Measurements from ENCODE around the gene EMC9. TPM values are rescaled to one million over a fixed set of nuclear protein-coding genes. Genes with fewer than 3 reads are reported as not detected.
A peak's percentile ranks its signal among the peaks of the same experiment; 100 is the strongest.
"Not testable (repeated sequence)": the region's sequence is repeated elsewhere in the genome, so short reads cannot be mapped to it uniquely, and the experiment has no call there.

Gene EMC9
- polyA plus RNA-seq, 10 donors = 19.1 to 30.8 (median 26.9) TPM

- DNase-seq = no peak
These were observed 28.0 kb downstream of the EMC9 start for GRCh38 chr14:24113379-24113800.

GRCh38 chr14:24110523-24110922 is 30.9 kb downstream of the EMC9 start:
- DNase-seq = no peak

- no peak for DNase-seq
These were observed 31.3 kb downstream of the EMC9 start for GRCh38 chr14:24110060-24110459.

- no peak for DNase-seq
These were observed 33.0 kb downstream of the EMC9 start for GRCh38 chr14:24108336-24108874.

- no peak for DNase-seq
These were observed 34.6 kb downstream of the EMC9 start for GRCh38 chr14:24106672-24107271.

- not testable (repeated sequence) for DNase-seq
These were observed 35.7 kb downstream of the EMC9 start for GRCh38 chr14:24105609-24106239.

- no peak for DNase-seq
These were observed 37.9 kb downstream of the EMC9 start for GRCh38 chr14:24103451-24103850.

GRCh38 chr14:24102357-24103048 is 38.9 kb downstream of the EMC9 start:
- DNase-seq = no peak

- no peak for DNase-seq
These were observed 40.4 kb downstream of the EMC9 start for GRCh38 chr14:24100982-24101494.

- DNase-seq = no peak
These were observed 41.0 kb downstream of the EMC9 start for GRCh38 chr14:24100197-24100981.

GRCh38 chr14:24098927-24099813 is 42.2 kb downstream of the EMC9 start:
- DNase-seq = no peak

- no peak for DNase-seq
These were observed 43.0 kb downstream of the EMC9 start for GRCh38 chr14:24098229-24098926.

- no peak for DNase-seq
These were observed 44.7 kb downstream of the EMC9 start for GRCh38 chr14:24096545-24097181.

GRCh38 chr14:24095271-24096068 is 45.9 kb downstream of the EMC9 start:
- DNase-seq = peak in 1 of 3 donors; percentile 33

GRCh38 chr14:24094841-24095270 is 46.5 kb downstream of the EMC9 start:
- peak in 1 of 3 donors; percentile 42 for DNase-seq

GRCh38 chr14:24093901-24094840 is 47.2 kb downstream of the EMC9 start, which contains the start of gene PCK2:
Gene PCK2, plus strand, starts transcription at chr14:24094311. Its CDS starts 95 bp downstream, at chr14:24094406.
- peak; percentile 66 to 93 (median 86) for DNase-seq

GRCh38 chr14:24093207-24093900 is 48.0 kb downstream of the EMC9 start:
- no peak for DNase-seq
